Measurements from ENCODE around the gene RPSA.

The RPSA gene

DNA sequence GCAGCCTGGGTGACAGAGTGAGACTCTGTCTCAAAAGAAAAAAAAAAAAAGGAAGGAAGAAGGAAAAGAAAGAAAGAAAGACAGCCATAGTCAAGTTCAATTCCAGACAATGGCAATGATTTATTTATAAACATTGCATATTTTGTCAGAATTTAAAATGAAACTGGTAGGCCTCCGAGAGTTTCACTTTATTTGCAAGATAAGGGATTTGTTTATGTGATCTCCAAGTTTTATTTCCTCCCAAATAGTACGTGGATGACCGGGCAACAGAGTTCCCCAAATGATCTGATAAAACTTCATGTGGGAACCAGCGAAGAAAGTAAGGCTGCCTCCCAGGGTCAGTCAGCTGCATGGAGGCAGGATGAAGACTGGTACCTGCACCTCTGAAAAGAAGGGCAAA lies 32.4 kb downstream of the RPSA start:
- no peaks in the 10 kb centered on the region for H3K4me1 ChIP-seq (ENCODE audit: control insufficient read depth, low read depth, low read length)
- H3K79me1 ChIP-seq (ENCODE audit: low read length), result no peaks in the 10 kb centered on the region
- no CpG with 5 or more reads among the region's 4 CpGs for WGBS (ENCODE audit: extremely low coverage, insufficient coverage, low lambda C conversion rate)
- H3K23ac ChIP-seq (ENCODE audit: low read length), result no peak overlapping the region
- no peak overlapping the region for H3K4me3 ChIP-seq (ENCODE audit: low read length)
- no peak overlapping the region for H3K9ac ChIP-seq (ENCODE audit: low read length)
- no peaks in the 10 kb centered on the region for H3K36me3 ChIP-seq (ENCODE audit: control insufficient read depth, insufficient read depth, low read length)
- no peak overlapping the region for H3K56ac ChIP-seq (ENCODE audit: low read length)
- no peak overlapping the region for H3K4ac ChIP-seq (ENCODE audit: low read depth, low read length)
- H3K27me3 ChIP-seq (ENCODE audit: insufficient read depth, low read length, poor library complexity), result no peaks in the 10 kb centered on the region
- H3K27ac ChIP-seq (ENCODE audit: low read depth, low read length), result no peak overlapping the region
- H3K18ac ChIP-seq (ENCODE audit: low read length), result no peak overlapping the region
- no peak overlapping the region for H4K5ac ChIP-seq (ENCODE audit: low read length)
- H2AK5ac ChIP-seq (ENCODE audit: low read length), result no peak overlapping the region
- H2BK15ac ChIP-seq (replicated peaks; ENCODE audit: low read depth), result no peak overlapping the region
- H3K79me2 ChIP-seq (ENCODE audit: control insufficient read depth, insufficient read depth, low read length), result no peaks in the 10 kb centered on the region
- no peak for DNase-seq
- H2BK5ac ChIP-seq (ENCODE audit: low read length), result no peak overlapping the region
- no peak overlapping the region for H2BK120ac ChIP-seq (ENCODE audit: low read depth, low read length)
- no peak overlapping the region for H4K8ac ChIP-seq (ENCODE audit: low read depth, low read length)
- no peak overlapping the region for H3K4me2 ChIP-seq (ENCODE audit: low read length)

DNA sequence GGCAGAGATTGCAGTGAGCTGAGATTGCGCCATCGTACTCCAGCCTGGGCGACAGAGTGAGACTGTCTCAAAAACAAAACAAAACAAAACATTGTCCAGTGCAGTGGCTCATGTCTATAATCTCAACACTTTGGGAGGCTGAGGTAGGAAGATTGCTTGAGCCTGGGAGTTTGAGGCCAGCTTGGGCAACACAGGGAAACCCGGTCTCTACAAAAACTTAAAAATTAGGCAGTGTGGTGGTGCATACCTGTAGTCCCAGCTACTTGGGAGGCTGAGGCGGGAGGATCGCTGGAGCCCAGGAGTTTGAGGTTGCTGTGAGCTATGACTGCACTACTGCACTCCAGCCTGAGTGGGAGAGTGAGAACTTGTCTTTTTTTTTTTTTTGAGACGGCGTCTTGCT lies 33.8 kb downstream of the RPSA start:
- H2BK15ac ChIP-seq (replicated peaks; ENCODE audit: low read depth), result no peak overlapping the region
- H4K8ac ChIP-seq (ENCODE audit: low read depth, low read length), result no peak overlapping the region
- H3K79me2 ChIP-seq (ENCODE audit: control insufficient read depth, insufficient read depth, low read length), result no peaks in the 10 kb centered on the region
- H3K18ac ChIP-seq (ENCODE audit: low read length), result no peak overlapping the region
- no peaks in the 10 kb centered on the region for H3K36me3 ChIP-seq (ENCODE audit: control insufficient read depth, insufficient read depth, low read length)
- no peak overlapping the region for H3K56ac ChIP-seq (ENCODE audit: low read length)
- H2BK5ac ChIP-seq (ENCODE audit: low read length), result no peak overlapping the region
- no peak overlapping the region for H2BK120ac ChIP-seq (ENCODE audit: low read depth, low read length)
- no peak overlapping the region for H3K23ac ChIP-seq (ENCODE audit: low read length)
- no peak overlapping the region for H3K4me2 ChIP-seq (ENCODE audit: low read length)
- no peak overlapping the region for H2AK5ac ChIP-seq (ENCODE audit: low read length)
- no peak for DNase-seq
- H3K9ac ChIP-seq (ENCODE audit: low read length), result no peak overlapping the region
- no peaks in the 10 kb centered on the region for H3K27me3 ChIP-seq (ENCODE audit: insufficient read depth, low read length, poor library complexity)
- no peak overlapping the region for H3K4me3 ChIP-seq (ENCODE audit: low read length)
- H3K79me1 ChIP-seq (ENCODE audit: low read length), result no peaks in the 10 kb centered on the region
- no peak overlapping the region for H3K27ac ChIP-seq (ENCODE audit: low read depth, low read length)
- no peak overlapping the region for H4K5ac ChIP-seq (ENCODE audit: low read length)
- no peak overlapping the region for H3K4ac ChIP-seq (ENCODE audit: low read depth, low read length)
- no CpG with 5 or more reads among the region's 8 CpGs for WGBS (ENCODE audit: extremely low coverage, insufficient coverage, low lambda C conversion rate)
- no peaks in the 10 kb centered on the region for H3K4me1 ChIP-seq (ENCODE audit: control insufficient read depth, low read depth, low read length)

DNA sequence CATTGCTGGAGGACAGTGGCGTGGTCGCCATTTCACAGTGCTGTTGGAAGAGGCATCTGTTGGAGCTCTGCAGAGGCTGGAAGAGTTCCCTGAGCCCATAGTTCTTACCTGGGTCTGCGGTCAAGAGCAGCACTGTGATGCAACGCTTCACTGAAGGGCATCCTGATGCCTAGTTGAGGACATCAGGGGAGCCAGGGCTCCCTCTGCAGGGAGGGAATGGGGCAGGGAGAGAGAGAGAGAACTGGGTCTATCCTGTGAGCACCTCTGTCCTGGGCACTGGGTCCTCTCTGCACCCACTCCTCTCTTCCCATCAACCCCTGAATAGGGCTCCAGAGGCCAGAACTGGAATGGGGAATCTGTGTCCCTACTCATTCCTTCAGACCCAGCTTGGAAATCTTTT lies 37.0 kb downstream of the RPSA start:
- Histone ChIP-seq H3K79me2 (ENCODE audit: control insufficient read depth, insufficient read depth, low read length) (no peaks in the 10 kb centered on the region), H2BK120ac (ENCODE audit: low read depth, low read length) (no peak overlapping the region), H3K23ac (ENCODE audit: low read length) (no peak overlapping the region), H4K8ac (ENCODE audit: low read depth, low read length) (no peak overlapping the region), H3K79me1 (ENCODE audit: low read length) (no peaks in the 10 kb centered on the region), H3K4me1 (ENCODE audit: control insufficient read depth, low read depth, low read length) (no peaks in the 10 kb centered on the region), H3K9ac (ENCODE audit: low read length) (no peak overlapping the region), H3K4me2 (ENCODE audit: low read length) (no peak overlapping the region), H2AK5ac (ENCODE audit: low read length) (no peak overlapping the region), H3K27ac (ENCODE audit: low read depth, low read length) (no peak overlapping the region), H3K27me3 (ENCODE audit: insufficient read depth, low read length, poor library complexity) (no peaks in the 10 kb centered on the region), H3K4ac (ENCODE audit: low read depth, low read length) (no peak overlapping the region), H4K5ac (ENCODE audit: low read length) (no peak overlapping the region), H2BK15ac (replicated peaks; ENCODE audit: low read depth) (no peak overlapping the region), H2BK5ac (ENCODE audit: low read length) (no peak overlapping the region), H3K36me3 (ENCODE audit: control insufficient read depth, insufficient read depth, low read length) (no peaks in the 10 kb centered on the region), H3K56ac (ENCODE audit: low read length) (no peak overlapping the region), H3K18ac (ENCODE audit: low read length) (no peak overlapping the region), H3K4me3 (ENCODE audit: low read length) (no peak overlapping the region)
- WGBS (ENCODE audit: extremely low coverage, insufficient coverage, low lambda C conversion rate), result no CpG with 5 or more reads among the region's 4 CpGs
- peak; percentile 53 for DNase-seq

DNA sequence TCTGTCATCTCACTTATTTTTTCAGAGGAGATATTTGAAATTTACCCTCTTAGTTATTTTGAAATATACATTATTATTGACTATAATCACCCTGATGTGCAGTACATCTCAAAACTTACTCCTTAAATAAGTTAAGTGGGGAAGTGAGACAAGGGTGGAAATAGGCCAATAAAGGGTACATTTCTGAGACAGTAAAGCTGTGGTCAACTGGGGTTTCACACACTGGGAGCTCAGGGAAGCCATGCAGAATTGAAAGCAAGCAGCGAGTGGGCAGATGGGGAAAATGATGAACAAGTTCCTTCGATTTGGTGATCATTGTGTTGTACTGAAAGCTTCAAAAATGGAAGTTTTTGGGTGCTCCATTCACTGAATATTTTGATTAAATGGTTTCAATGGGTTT lies 39.4 kb downstream of the RPSA start:
- Histone ChIP-seq H3K79me1 (ENCODE audit: low read length) (no peaks in the 10 kb centered on the region), H2BK120ac (ENCODE audit: low read depth, low read length) (no peak overlapping the region), H4K5ac (ENCODE audit: low read length) (no peak overlapping the region), H3K23ac (ENCODE audit: low read length) (no peak overlapping the region), H3K9ac (ENCODE audit: low read length) (no peak overlapping the region), H3K4me2 (ENCODE audit: low read length) (no peak overlapping the region), H3K18ac (ENCODE audit: low read length) (no peak overlapping the region), H3K36me3 (ENCODE audit: control insufficient read depth, insufficient read depth, low read length) (no peaks in the 10 kb centered on the region), H3K56ac (ENCODE audit: low read length) (no peak overlapping the region), H4K8ac (ENCODE audit: low read depth, low read length) (no peak overlapping the region), H3K4ac (ENCODE audit: low read depth, low read length) (no peak overlapping the region), H3K4me3 (ENCODE audit: low read length) (no peak overlapping the region), H2AK5ac (ENCODE audit: low read length) (no peak overlapping the region), H3K27me3 (ENCODE audit: insufficient read depth, low read length, poor library complexity) (no peaks in the 10 kb centered on the region), H3K79me2 (ENCODE audit: control insufficient read depth, insufficient read depth, low read length) (no peaks in the 10 kb centered on the region), H3K27ac (ENCODE audit: low read depth, low read length) (no peak overlapping the region), H2BK15ac (replicated peaks; ENCODE audit: low read depth) (no peak overlapping the region), H3K4me1 (ENCODE audit: control insufficient read depth, low read depth, low read length) (no peaks in the 10 kb centered on the region), H2BK5ac (ENCODE audit: low read length) (no peak overlapping the region)
- no peak for DNase-seq
- no CpG with 5 or more reads among the region's 2 CpGs for whole genome bisulfite sequencing (ENCODE audit: extremely low coverage, insufficient coverage, low lambda C conversion rate)

DNA sequence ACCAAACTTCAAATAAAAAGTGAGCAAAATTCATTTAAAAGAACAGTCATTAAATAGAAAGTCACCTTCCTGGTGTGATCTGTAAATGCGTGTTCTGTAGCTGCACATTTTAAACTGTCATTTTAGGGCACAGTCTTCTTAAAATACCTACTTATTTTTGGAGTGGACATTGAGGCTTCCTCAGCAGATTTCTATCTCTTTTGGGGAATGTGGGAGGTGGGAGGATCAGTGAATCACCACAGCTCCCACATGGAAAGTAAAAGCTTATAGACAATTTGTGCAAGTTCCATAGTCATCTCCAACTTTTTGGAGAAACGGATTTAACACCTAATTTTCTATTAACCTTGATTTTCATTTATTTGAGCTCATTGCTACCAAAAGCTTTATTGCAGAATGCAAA lies 39.9 kb downstream of the RPSA start:
- no CpG with 5 or more reads among the region's 2 CpGs for WGBS (ENCODE audit: extremely low coverage, insufficient coverage, low lambda C conversion rate)
- H3K4me1 ChIP-seq (ENCODE audit: control insufficient read depth, low read depth, low read length), result no peaks in the 10 kb centered on the region
- no peak overlapping the region for H2BK15ac ChIP-seq (replicated peaks; ENCODE audit: low read depth)
- H3K79me1 ChIP-seq (ENCODE audit: low read length), result no peaks in the 10 kb centered on the region
- H3K4me2 ChIP-seq (ENCODE audit: low read length), result no peak overlapping the region
- H3K27me3 ChIP-seq (ENCODE audit: insufficient read depth, low read length, poor library complexity), result no peaks in the 10 kb centered on the region
- H3K79me2 ChIP-seq (ENCODE audit: control insufficient read depth, insufficient read depth, low read length), result no peaks in the 10 kb centered on the region
- H3K18ac ChIP-seq (ENCODE audit: low read length), result no peak overlapping the region
- no peak overlapping the region for H3K4me3 ChIP-seq (ENCODE audit: low read length)
- H4K8ac ChIP-seq (ENCODE audit: low read depth, low read length), result no peak overlapping the region
- no peak overlapping the region for H3K27ac ChIP-seq (ENCODE audit: low read depth, low read length)
- no peak overlapping the region for H2BK120ac ChIP-seq (ENCODE audit: low read depth, low read length)
- H3K56ac ChIP-seq (ENCODE audit: low read length), result no peak overlapping the region
- no peak for DNase-seq
- no peak overlapping the region for H3K4ac ChIP-seq (ENCODE audit: low read depth, low read length)
- H3K23ac ChIP-seq (ENCODE audit: low read length), result no peak overlapping the region
- H2AK5ac ChIP-seq (ENCODE audit: low read length), result no peak overlapping the region
- H4K5ac ChIP-seq (ENCODE audit: low read length), result no peak overlapping the region
- no peak overlapping the region for H3K9ac ChIP-seq (ENCODE audit: low read length)
- no peak overlapping the region for H2BK5ac ChIP-seq (ENCODE audit: low read length)
- H3K36me3 ChIP-seq (ENCODE audit: control insufficient read depth, insufficient read depth, low read length), result no peaks in the 10 kb centered on the region

DNA sequence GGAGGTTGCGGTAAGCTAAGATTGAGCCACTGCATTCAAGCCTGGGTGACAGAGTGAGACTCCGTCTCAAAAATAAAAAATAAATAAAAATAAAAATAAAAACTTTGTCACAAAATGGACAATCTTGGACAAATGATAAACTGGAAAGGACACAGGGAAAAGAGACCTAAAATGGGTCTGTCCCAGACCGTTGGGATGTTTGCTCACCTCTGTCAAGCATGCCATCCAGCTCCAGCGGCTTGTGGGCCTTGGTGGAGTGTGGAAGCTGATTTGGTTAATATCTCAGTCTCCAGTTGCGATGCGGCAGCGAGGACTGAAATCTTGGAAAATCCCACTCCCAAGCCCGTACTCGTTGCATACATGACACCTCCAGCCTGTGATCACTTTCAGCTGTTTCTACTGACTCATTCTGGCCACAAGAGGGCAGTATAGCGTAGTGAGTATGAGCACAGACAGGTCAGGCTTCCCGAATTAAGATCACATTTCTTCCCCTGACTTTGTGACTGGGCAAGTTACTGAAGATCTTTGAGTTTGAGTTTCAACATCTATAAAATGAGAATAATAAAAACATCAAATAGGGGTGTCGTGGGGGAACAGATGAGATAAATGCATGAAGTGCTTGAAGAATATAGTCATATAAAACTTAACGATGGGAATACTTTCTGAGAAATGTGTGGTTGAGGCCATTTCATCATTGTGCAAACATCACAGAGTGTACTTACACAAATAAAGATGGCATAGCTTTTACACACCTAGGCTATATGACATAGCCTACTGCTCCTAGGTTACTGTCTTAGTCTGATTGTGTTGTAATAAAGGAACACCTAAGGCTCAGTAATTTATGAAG lies 41.3 kb downstream of the RPSA start:
- H2AK5ac ChIP-seq (ENCODE audit: low read length), result no peak overlapping the region
- H3K79me2 ChIP-seq (ENCODE audit: control insufficient read depth, insufficient read depth, low read length), result no peaks in the 10 kb centered on the region
- H3K9ac ChIP-seq (ENCODE audit: low read length), result peak overlapping the region; percentile 55
- H3K36me3 ChIP-seq (ENCODE audit: control insufficient read depth, insufficient read depth, low read length), result no peaks in the 10 kb centered on the region
- no peak overlapping the region for H2BK5ac ChIP-seq (ENCODE audit: low read length)
- no peak overlapping the region for H3K18ac ChIP-seq (ENCODE audit: low read length)
- H3K4ac ChIP-seq (ENCODE audit: low read depth, low read length), result no peak overlapping the region
- no peak overlapping the region for H3K4me3 ChIP-seq (ENCODE audit: low read length)
- H3K79me1 ChIP-seq (ENCODE audit: low read length), result no peaks in the 10 kb centered on the region
- H4K5ac ChIP-seq (ENCODE audit: low read length), result no peak overlapping the region
- H3K27me3 ChIP-seq (ENCODE audit: insufficient read depth, low read length, poor library complexity), result no peaks in the 10 kb centered on the region
- H3K4me2 ChIP-seq (ENCODE audit: low read length), result no peak overlapping the region
- H3K27ac ChIP-seq (ENCODE audit: low read depth, low read length), result no peak overlapping the region
- DNase-seq, result peak; percentile 92
- no peak overlapping the region for H2BK120ac ChIP-seq (ENCODE audit: low read depth, low read length)
- no CpG with 5 or more reads among the region's 13 CpGs for WGBS (ENCODE audit: extremely low coverage, insufficient coverage, low lambda C conversion rate)
- peak overlapping the region; percentile 69 for H3K56ac ChIP-seq (ENCODE audit: low read length)
- no peak overlapping the region for H2BK15ac ChIP-seq (replicated peaks; ENCODE audit: low read depth)
- no peaks in the 10 kb centered on the region for H3K4me1 ChIP-seq (ENCODE audit: control insufficient read depth, low read depth, low read length)
- H4K8ac ChIP-seq (ENCODE audit: low read depth, low read length), result no peak overlapping the region
- no peak overlapping the region for H3K23ac ChIP-seq (ENCODE audit: low read length)
